GM21717 (cell line): ENCODE data around the gene MYO5B.

Source experiments
- ATAC-seq: cut with Tn5 transposase; IDR thresholded peaks from one replicate; pipeline ENCODE4 v1.9.1; 2021; ENCODE audit warnings: mild to moderate bottlenecking, moderate library complexity; ENCODE audit not compliant: unreplicated experiment

The MYO5B gene

GRCh38 chr18:50073319-50073718, 121.6 kb downstream of the MYO5B start:
- ATAC-seq, result no peak

GRCh38 chr18:50072146-50072545, 122.8 kb downstream of the MYO5B start:
- no peak for ATAC-seq

GRCh38 chr18:50071397-50071796, 123.5 kb downstream of the MYO5B start:
- ATAC-seq, result no peak

- ATAC-seq, result no peak
Measured at GRCh38 chr18:50069422-50069821, 125.5 kb downstream of the MYO5B start.

- no peak for ATAC-seq
Measured at GRCh38 chr18:50065527-50065926, 129.4 kb downstream of the MYO5B start.

GRCh38 chr18:50065039-50065438, 129.9 kb downstream of the MYO5B start:
- ATAC-seq, result no peak

- no peak for ATAC-seq
Measured at GRCh38 chr18:50061876-50062517, 132.9 kb downstream of the MYO5B start.

- ATAC-seq, result no peak
Measured at GRCh38 chr18:50060822-50061221, 134.1 kb downstream of the MYO5B start.

- no peak for ATAC-seq
Measured at GRCh38 chr18:50058731-50059130, 136.2 kb downstream of the MYO5B start.

GRCh38 chr18:50057009-50057408, 137.9 kb downstream of the MYO5B start:
- no peak for ATAC-seq

GRCh38 chr18:50056185-50056584, 138.8 kb downstream of the MYO5B start:
- no peak for ATAC-seq

- no peak for ATAC-seq
Measured at GRCh38 chr18:50055488-50055887, 139.5 kb downstream of the MYO5B start.

- ATAC-seq, result no peak
Measured at GRCh38 chr18:50053111-50053510, 141.8 kb downstream of the MYO5B start.

- ATAC-seq, result no peak
Measured at GRCh38 chr18:50051288-50051687, 143.7 kb downstream of the MYO5B start.

- ATAC-seq, result no peak
Measured at GRCh38 chr18:50045126-50045525, 149.8 kb downstream of the MYO5B start.

- no peak for ATAC-seq
Measured at GRCh38 chr18:50044402-50044801, 150.5 kb downstream of the MYO5B start.

GRCh38 chr18:50042611-50043010, 152.3 kb downstream of the MYO5B start:
- ATAC-seq, result no peak

- no peak for ATAC-seq
Measured at GRCh38 chr18:50039746-50040145, 155.2 kb downstream of the MYO5B start.

- ATAC-seq, result no peak
Measured at GRCh38 chr18:50038448-50038847, 156.5 kb downstream of the MYO5B start.

- ATAC-seq, result no peak
Measured at GRCh38 chr18:50034029-50034428, 160.9 kb downstream of the MYO5B start.

- no peak for ATAC-seq
Measured at GRCh38 chr18:50033004-50033403, 161.9 kb downstream of the MYO5B start.

- no peak for ATAC-seq
Measured at GRCh38 chr18:50030146-50030545, 164.8 kb downstream of the MYO5B start.

GRCh38 chr18:50027996-50028395, 167.0 kb downstream of the MYO5B start:
- no peak for ATAC-seq
